Tibial nerve (tissue), 4 donors: ENCODE results near the gene PDE3B.

Experiments
- EP300 ChIP-seq, 2 donors: sonication (generic); formaldehyde crosslinking; IDR thresholded peaks; one replicate each; pipeline ENCODE4 v1.6.1; 2017; ENCODE audit warnings: antibody characterized with exemption in 2 of 2, mild to moderate bottlenecking in 1 of 2
- POLR2A ChIP-seq, 2 donors: fragments of 450-650 bp; IDR thresholded peaks; one replicate each; pipeline ENCODE4 v1.6.1; 2017; ENCODE audit warnings: antibody characterized with exemption in 2 of 2, mild to moderate bottlenecking in 2 of 2, moderate library complexity in 2 of 2
- TF ChIP-seq, protein P1 (sequence below), 5 experiments: fragments of 200-600 bp in 3 of 5; fragments of 450-650 bp in 2 of 5; sonication (generic) in 3 of 5; IDR thresholded peaks; one replicate each; pipeline ENCODE4 v1.5.1; 2016 to 2019; ENCODE audit warnings: antibody characterized with exemption in 5 of 5, mild to moderate bottlenecking in 3 of 5, moderate library complexity in 2 of 5

- TF ChIP-seq, protein P1, sequence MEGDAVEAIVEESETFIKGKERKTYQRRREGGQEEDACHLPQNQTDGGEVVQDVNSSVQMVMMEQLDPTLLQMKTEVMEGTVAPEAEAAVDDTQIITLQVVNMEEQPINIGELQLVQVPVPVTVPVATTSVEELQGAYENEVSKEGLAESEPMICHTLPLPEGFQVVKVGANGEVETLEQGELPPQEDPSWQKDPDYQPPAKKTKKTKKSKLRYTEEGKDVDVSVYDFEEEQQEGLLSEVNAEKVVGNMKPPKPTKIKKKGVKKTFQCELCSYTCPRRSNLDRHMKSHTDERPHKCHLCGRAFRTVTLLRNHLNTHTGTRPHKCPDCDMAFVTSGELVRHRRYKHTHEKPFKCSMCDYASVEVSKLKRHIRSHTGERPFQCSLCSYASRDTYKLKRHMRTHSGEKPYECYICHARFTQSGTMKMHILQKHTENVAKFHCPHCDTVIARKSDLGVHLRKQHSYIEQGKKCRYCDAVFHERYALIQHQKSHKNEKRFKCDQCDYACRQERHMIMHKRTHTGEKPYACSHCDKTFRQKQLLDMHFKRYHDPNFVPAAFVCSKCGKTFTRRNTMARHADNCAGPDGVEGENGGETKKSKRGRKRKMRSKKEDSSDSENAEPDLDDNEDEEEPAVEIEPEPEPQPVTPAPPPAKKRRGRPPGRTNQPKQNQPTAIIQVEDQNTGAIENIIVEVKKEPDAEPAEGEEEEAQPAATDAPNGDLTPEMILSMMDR (IDR thresholded peaks at IDR 0.05) = no peak
- TF ChIP-seq POLR2A (IDR thresholded peaks at IDR 0.05) (no peak), EP300 (IDR thresholded peaks at IDR 0.05) (no peak)
These were observed 103.3 kb downstream of the PDE3B start for GRCh38 chr11:14746857-14747395.
